ENCODE measurements around the gene RYR3.

- TF ChIP-seq CTCF (IDR thresholded peaks at IDR 0.05 in 2 of 3, conservative IDR thresholded peaks at IDR 0.05 in 1 of 3; ENCODE audit: control insufficient read depth in 2 of 3, extremely low read depth in 1 of 3, insufficient read depth in 1 of 3, low read depth in 3 of 3, low read length in 3 of 3) = no peak
- no peak for TF ChIP-seq NRF1 (conservative IDR thresholded peaks at IDR 0.05; ENCODE audit: low read depth, low read length)
- TF ChIP-seq STAT3 (IDR thresholded peaks at IDR 0.05; ENCODE audit: low read depth, low read length) = no peak
- TF ChIP-seq USF2 (IDR thresholded peaks at IDR 0.05; ENCODE audit: borderline replicate concordance, low read depth, low read length) = no peak
- no peak for TF ChIP-seq NR2C2 (IDR thresholded peaks at IDR 0.05; ENCODE audit: borderline replicate concordance, control insufficient read depth, insufficient read length, low read depth)
- TF ChIP-seq EZH2 (IDR thresholded peaks at IDR 0.05; ENCODE audit: borderline replicate concordance, control insufficient read depth, low read depth, low read length) = no peak
- TF ChIP-seq ZBTB4 (CRISPR knock-in tag; IDR thresholded peaks at IDR 0.05) = no peak
- no peak for TF ChIP-seq SP1 (IDR thresholded peaks at IDR 0.05; ENCODE audit: low read depth, low read length)
- no peak for TF ChIP-seq REST (IDR thresholded peaks at IDR 0.05; ENCODE audit: low read depth, low read length)
- no peak for TF ChIP-seq YY1 (IDR thresholded peaks at IDR 0.05; ENCODE audit: low read depth, low read length)
- TF ChIP-seq POLR2AphosphoS2 (IDR thresholded peaks at IDR 0.05; ENCODE audit: low read depth, low read length) = no peak
- no peak for TF ChIP-seq JUND (IDR thresholded peaks at IDR 0.05; ENCODE audit: low read depth, low read length)
- TF ChIP-seq ATF3 (IDR thresholded peaks at IDR 0.05; ENCODE audit: borderline replicate concordance, extremely low read depth, low read depth, low read length) = no peak
- no peak for TF ChIP-seq ETV6 (conservative IDR thresholded peaks at IDR 0.05 in 1 of 2, IDR thresholded peaks at IDR 0.05 in 1 of 2; ENCODE audit: borderline replicate concordance in 1 of 2, low read depth in 1 of 2)
These were observed 94.3 kb downstream of the RYR3 start for GRCh38 chr15:33405096-33405495.
